B cell (primary cell): ENCODE results near the gene PRPF31. TPM values are rescaled to one million over a fixed set of nuclear protein-coding genes. Genes with fewer than 3 reads are reported as not detected.

Experiments
- ATAC-seq: fragments of 200-7000 bp; cut with Tn5 transposase; one replicate; pipeline ENCODE4 v1.10.0; 2021; ENCODE audit warnings: low read depth, mild to moderate bottlenecking, moderate number of reproducible peaks, moderate library complexity
- CTCF ChIA-PET: fragments of 350-600 bp; sonication (Branson Sonifier 250); formaldehyde crosslinking; loops from one replicate; lab custom pipeline; 2021; ENCODE audit warnings: antibody characterized with exemption, inconsistent platforms; lab: Charles Lee
- POLR2A ChIA-PET: fragments of 350-600 bp; sonication (Branson Sonifier 250); formaldehyde crosslinking; loops from one replicate; lab custom pipeline; 2021; ENCODE audit warnings: antibody characterized with exemption; lab: Charles Lee
- DNase-seq: peaks from one replicate; pipeline ENCODE4 v3.0.0; 2013
- H2AFZ ChIP-seq: 2 replicates; pipeline ENCODE4 v1.6.1; 2012; ENCODE audit warnings: mild to moderate bottlenecking, low read depth, low read length; ENCODE audit not compliant: insufficient read depth, poor library complexity, severe bottlenecking
- H3K27ac ChIP-seq, 2 donors: 1 replicate in 1 of 2; 2 replicates in 1 of 2; pipeline ENCODE4 v1.5.1; 2012 to 2013; ENCODE audit warnings: low read length in 2 of 2, mild to moderate bottlenecking in 2 of 2, moderate library complexity in 1 of 2
- H3K27me3 ChIP-seq, 4 experiments: fragments of 200-600 bp in 1 of 4; sonication (generic) in 1 of 4; replicated peaks in 1 of 4; 1 replicate in 2 of 4; 2 replicates in 2 of 4; pipeline versions ENCODE4 v1.6.1 to v1.7.0; 2013 to 2016; ENCODE audit warnings: low read length in 3 of 4, mild to moderate bottlenecking in 2 of 4, mixed read lengths in 1 of 4, moderate library complexity in 1 of 4; ENCODE audit not compliant: insufficient read depth in 4 of 4, control insufficient read depth in 3 of 4; ENCODE audit errors: control extremely low read depth in 1 of 4
- H3K36me3 ChIP-seq, 2 experiments: replicated peaks in 1 of 2; 1 replicate in 1 of 2; 2 replicates in 1 of 2; pipeline versions ENCODE4 v1.6.1 to v1.7.1; 2013; ENCODE audit warnings: low read length in 1 of 2; ENCODE audit not compliant: insufficient read depth in 2 of 2, control insufficient read depth in 1 of 2; ENCODE audit errors: control extremely low read depth in 1 of 2, extremely low read depth in 1 of 2
- H3K4me1 ChIP-seq, 2 donors: fragments of 200-600 bp in 1 of 2; sonication (generic) in 1 of 2; 1 replicate in 1 of 2; 2 replicates in 1 of 2; pipeline versions ENCODE4 v1.5.1 to v1.6.1; 2013 to 2017; ENCODE audit warnings: low read length in 2 of 2; ENCODE audit not compliant: control insufficient read depth in 2 of 2, insufficient read depth in 2 of 2
- H3K4me2 ChIP-seq: replicated peaks from 2 replicates; pipeline ENCODE3; 2012; ENCODE audit warnings: mild to moderate bottlenecking, low read depth, low read length; ENCODE audit not compliant: poor library complexity, severe bottlenecking
- H3K4me3 ChIP-seq, 5 experiments: fragments of 200-600 bp in 1 of 5; sonication (generic) in 1 of 5; 1 replicate in 3 of 5; 2 replicates in 2 of 5; pipeline versions ENCODE4 v1.5.1 to v1.7.0; 2011 to 2016; ENCODE audit warnings: low read length in 4 of 5, mild to moderate bottlenecking in 4 of 5, low read depth in 2 of 5, control low read depth in 1 of 5, moderate library complexity in 1 of 5; ENCODE audit not compliant: insufficient read depth in 1 of 5; ENCODE audit errors: control extremely low read depth in 1 of 5, extremely low read depth in 1 of 5
- H3K79me2 ChIP-seq: fragments of 200-600 bp; sonication (generic); one replicate; pipeline ENCODE4 v1.6.0; 2016; ENCODE audit warnings: low read length; ENCODE audit not compliant: control insufficient read depth, insufficient read depth
- H3K9ac ChIP-seq: fragments of 200-600 bp; sonication (generic); 2 replicates; pipeline ENCODE4 v1.6.1; 2017; ENCODE audit warnings: mild to moderate bottlenecking, low read length, moderate library complexity
- H3K9me3 ChIP-seq, 3 donors: one replicate each; pipeline versions ENCODE4 v1.6.1 to v1.7.1; 2013; ENCODE audit warnings: low read length in 2 of 3; ENCODE audit not compliant: control insufficient read depth in 2 of 3, insufficient read depth in 1 of 3; ENCODE audit errors: control extremely low read depth in 1 of 3
- H4K20me1 ChIP-seq: 2 replicates; pipeline ENCODE4 v1.6.0; 2012; ENCODE audit warnings: mild to moderate bottlenecking, low read length; ENCODE audit not compliant: insufficient read depth, control insufficient read depth, poor library complexity, severe bottlenecking
- H3K27ac Mint-ChIP-seq: one replicate; pipeline ENCODE4 v1.8.0; 2021; ENCODE audit warnings: mixed read lengths
- H3K27me3 Mint-ChIP-seq: one replicate; pipeline ENCODE4 v1.8.0; 2021; ENCODE audit warnings: mixed read lengths
- H3K4me1 Mint-ChIP-seq: one replicate; pipeline ENCODE4 v1.8.0; 2021; ENCODE audit warnings: mixed read lengths
- H3K4me3 Mint-ChIP-seq: one replicate; pipeline ENCODE4 v1.8.0; 2021; ENCODE audit warnings: mixed read lengths
- H3K9me3 Mint-ChIP-seq: one replicate; pipeline ENCODE4 v1.8.0; 2022; ENCODE audit warnings: mixed read lengths; ENCODE audit not compliant: insufficient read depth
- CTCF ChIP-seq: fragments of 200-600 bp; IDR thresholded peaks from one replicate; pipeline ENCODE4 v1.8.0; 2022; ENCODE audit warnings: antibody characterized with exemption, mild to moderate bottlenecking
- EZH2 ChIP-seq: IDR thresholded peaks from 2 replicates; pipeline ENCODE4 v1.6.1; 2012; ENCODE audit warnings: borderline replicate concordance, low read depth, mild to moderate bottlenecking, moderate library complexity, low read length; ENCODE audit not compliant: insufficient read depth, poor library complexity, severe bottlenecking
- WGBS: methylation state at CpG from one replicate; pipeline ENCODE4 v1.1.5; 2013; ENCODE audit warnings: missing lambda C conversion rate; ENCODE audit not compliant: insufficient coverage; 5-methylcytosine and 5-hydroxymethylcytosine counted together
- intact Hi-C: fragments of 100-400 bp; cut with micrococcal nuclease; formaldehyde crosslinking; loops from one replicate; pipeline ENCODE4 v1.10.0; 2022
- polyA plus RNA-seq: library from polyadenylated mRNA; depleted of rRNA; stranded (reverse); fragments of >200 nt; gene quantifications from 2 replicates; pipeline ENCODE4 v1.2.3, GENCODE V29; 2012
- total RNA-seq, 2 donors: library from RNA; stranded (reverse); fragments of 120-200 nt in 1 of 2; gene quantifications; 1 replicate in 1 of 2; 2 replicates in 1 of 2; pipeline versions ENCODE4 v1.2.3 to v1.2.4, GENCODE V29; 2013 to 2022

The PRPF31 gene
- total and polyA plus RNA-seq, 2 donors (not counting 1 experiment from before 2014, with no cell fraction given), result 61.2 to 66.2 TPM

GRCh38 chr19:54173359-54173699 lies 57.8 kb downstream of the PRPF31 start:
- TF ChIP-seq EZH2, result no peak
- TF ChIP-seq CTCF, result no peak
- Histone ChIP-seq H3K4me3 (no peak overlapping the region), H3K4me2 (peak overlapping the region; percentile 49), H3K9ac (no peak overlapping the region), H3K4me1 (peaks cover 16 to 21% of the 10 kb centered on the region in 2 donors), H3K27me3 (peaks cover 0 to 10% (median under 1%) of the 10 kb centered on the region in 4 experiments), H3K9me3 (no peaks in the 10 kb centered on the region), H4K20me1 (peaks cover 7% of the 10 kb centered on the region), H2AFZ (no peak overlapping the region), H3K36me3 (peaks cover 0 to 1% of the 10 kb centered on the region in 2 experiments), H3K27ac (no peak overlapping the region), H3K79me2 (no peaks in the 10 kb centered on the region)
- intact Hi-C loops, result loop anchor here (1.0 kb wide), 1 partner anchor 16 kb away; the partner anchor contains the start of gene MBOAT7
- no peak overlapping the region for H3K27ac Mint-ChIP-seq
- no peaks in the 10 kb centered on the region for H3K9me3 Mint-ChIP-seq
- no peak overlapping the region for H3K4me3 Mint-ChIP-seq
- H3K4me1 Mint-ChIP-seq, result peaks cover 18% of the 10 kb centered on the region
- no peak for ATAC-seq
- no peak for DNase-seq
- WGBS, result 54% methylated on average over 14 of the region's 15 CpGs
- H3K27me3 Mint-ChIP-seq, result no peaks in the 10 kb centered on the region
- ChIA-PET POLR2A (interaction anchor here (0.6 to 1.8 kb wide), 2 partner anchors 16 to 443 kb away, joined by 8 read pairs; partner anchors contain the start of gene MBOAT7), CTCF (interaction anchor here (0.9 to 8.5 kb wide), 3 partner anchors 17 to 59 kb away, joined by 3 to 50 read pairs (median 3); partner anchors contain the start of genes MBOAT7 and TSEN34)
